Body of pancreas (tissue), 4 donors: Measurements from ENCODE around the gene PPIL1. TPM values are rescaled to one million over a fixed set of nuclear protein-coding genes. Genes with fewer than 3 reads are reported as not detected.
A peak's percentile ranks its signal among the peaks of the same experiment; 100 is the strongest.

Experiments used
- ATAC-seq: fragments of 150-250 bp; one replicate; pipeline ENCODE4 v1.9.1; 2016
- DNase-seq, 4 donors: peaks; one replicate each; pipeline ENCODE4 v3.0.0-alpha.2; 2019
- H3K27ac ChIP-seq, 4 donors: fragments of 200-600 bp; sonication (generic); 1 replicate in 3 of 4; 2 replicates in 1 of 4; pipeline versions ENCODE4 v1.5.1 to v1.6.1; 2016 to 2019; ENCODE audit warnings: mild to moderate bottlenecking in 1 of 4, mixed read lengths in 1 of 4, moderate library complexity in 1 of 4
- H3K27me3 ChIP-seq, 2 donors: fragments of 200-600 bp; sonication (generic); one replicate each; pipeline ENCODE4 v1.6.0; 2016; ENCODE audit warnings: mild to moderate bottlenecking in 1 of 2
- H3K36me3 ChIP-seq, 2 donors: fragments of 200-600 bp; sonication (generic); replicated peaks in 1 of 2; 2 replicates each; pipeline ENCODE4 v1.5.1; 2016; ENCODE audit warnings: low read depth in 2 of 2; ENCODE audit not compliant: insufficient read depth in 1 of 2
- H3K4me1 ChIP-seq: fragments of 200-600 bp; sonication (generic); one replicate; pipeline ENCODE4 v1.6.0; 2016
- H3K4me3 ChIP-seq, 2 donors: fragments of 200-600 bp; sonication (generic); 1 replicate in 1 of 2; 2 replicates in 1 of 2; pipeline ENCODE4 v1.5.1; 2016 to 2019
- H3K9me3 ChIP-seq, 3 donors: fragments of 200-600 bp; sonication (generic); 1 replicate in 2 of 3; 2 replicates in 1 of 3; pipeline ENCODE4 v1.5.1; 2016
- CTCF ChIP-seq, 7 experiments: fragments of 450-650 bp in 4 of 7; fragments of 200-600 bp in 3 of 7; sonication (generic) in 3 of 7; IDR thresholded peaks; one replicate each; pipeline ENCODE4 v1.5.1; 2016 to 2019; ENCODE audit warnings: antibody characterized with exemption in 7 of 7
- POLR2A ChIP-seq, 3 donors: fragments of 450-650 bp; IDR thresholded peaks; one replicate each; pipeline ENCODE4 v1.6.1; 2016; ENCODE audit warnings: antibody characterized with exemption in 3 of 3, mild to moderate bottlenecking in 2 of 3
- WGBS, 2 donors: methylation state at CpG; one replicate each; pipeline ENCODE4 v1.1.5; 2017; 5-methylcytosine and 5-hydroxymethylcytosine counted together
- intact Hi-C: fragments of 100-400 bp; cut with DNase I; formaldehyde crosslinking; loops from one replicate; pipeline ENCODE4 v1.15.1; 2023
- total RNA-seq, 2 donors: library from RNA; depleted of rRNA; stranded (reverse); fragments of >200 nt; gene quantifications; one replicate each; pipeline ENCODE4 v1.1.0, GENCODE V29; 2016

The PPIL1 gene
- total RNA-seq, 2 donors from 2014 or later = 5.9 to 6.5 TPM

GRCh38 chr6:36822506-36823269 lies 51.9 kb downstream of the PPIL1 start:
- 78% methylated on average over 18 to 19 of the region's 19 CpGs for WGBS, 2 donors
- no peaks in the 10 kb centered on the region for H3K27me3 ChIP-seq
- DNase-seq (no peak), ATAC-seq (peak; percentile 27)
- no peaks in the 10 kb centered on the region for H3K4me1 ChIP-seq
- no peak overlapping the region for H3K4me3 ChIP-seq
- no peaks in the 10 kb centered on the region for H3K9me3 ChIP-seq
- TF ChIP-seq POLR2A (IDR thresholded peaks at IDR 0.05) = no peak
- TF ChIP-seq CTCF (IDR thresholded peaks at IDR 0.05) = no peak
- intact Hi-C loops = no loop called here
- H3K27ac ChIP-seq = peak overlapping the region in 1 of 4 donors; percentile 9
- H3K36me3 ChIP-seq = no peaks in the 10 kb centered on the region

- H3K27ac ChIP-seq = no peak overlapping the region
- TF ChIP-seq CTCF (IDR thresholded peaks at IDR 0.05) (no peak), POLR2A (IDR thresholded peaks at IDR 0.05) (no peak)
- 81 to 90% methylated on average over 14 of the region's 14 CpGs for WGBS, 2 donors
- intact Hi-C loops = no loop called here
- no peaks in the 10 kb centered on the region for H3K27me3 ChIP-seq
- no peaks in the 10 kb centered on the region for H3K4me1 ChIP-seq
- no peak overlapping the region for H3K4me3 ChIP-seq
- no peak for ATAC-seq
- no peaks in the 10 kb centered on the region for H3K36me3 ChIP-seq
- DNase-seq = no peak
- no peaks in the 10 kb centered on the region for H3K9me3 ChIP-seq
Measured at GRCh38 chr6:36821581-36822335, 52.8 kb downstream of the PPIL1 start.

DNA sequence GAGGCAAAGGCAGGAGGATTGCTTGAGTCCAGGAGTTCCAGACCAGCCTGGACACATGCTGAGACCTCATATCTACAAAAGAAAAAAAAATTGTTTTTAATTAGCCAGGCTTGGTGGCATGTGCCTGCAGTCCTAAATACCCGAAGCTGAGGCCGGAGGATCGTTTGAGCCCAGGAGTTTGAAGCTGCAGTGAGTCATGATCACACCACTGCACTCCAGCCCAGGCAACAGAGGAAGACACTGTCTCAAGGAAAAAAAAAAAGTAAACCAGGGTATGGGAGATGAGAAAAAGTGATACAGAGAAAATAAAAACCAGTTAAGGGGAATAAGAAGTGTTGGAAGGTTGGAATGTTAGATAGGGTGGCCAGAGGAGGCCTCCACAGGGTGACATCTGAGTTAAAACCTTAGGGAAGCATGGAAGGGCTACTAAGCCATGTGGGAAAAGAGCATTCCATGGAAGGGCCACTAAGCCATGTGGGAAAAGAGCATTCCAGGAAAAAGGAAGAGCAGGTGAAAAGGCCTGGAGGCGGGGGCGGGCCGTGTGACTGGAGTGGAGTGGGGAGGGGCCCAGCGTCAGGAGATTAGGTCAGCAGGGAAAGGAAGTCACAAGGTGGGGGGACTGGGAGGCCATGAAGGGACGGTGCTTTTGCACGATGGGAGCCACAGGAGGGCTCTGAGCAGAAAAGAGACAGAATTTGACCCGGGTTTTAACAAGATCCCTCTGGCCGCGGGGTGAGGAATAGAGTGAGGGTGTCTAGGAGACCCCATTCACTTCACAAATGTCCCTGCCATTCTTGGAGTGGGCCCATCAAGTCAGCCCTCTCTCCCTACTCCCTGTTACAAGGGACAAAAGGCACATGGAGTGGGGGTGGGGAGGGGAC lies 53.7 kb downstream of the PPIL1 start:
- H3K9me3 ChIP-seq = no peaks in the 10 kb centered on the region
- intact Hi-C loops = no loop called here
- H3K27ac ChIP-seq = no peak overlapping the region
- no peak overlapping the region for H3K4me3 ChIP-seq
- ATAC-seq (no peak), DNase-seq (no peak)
- H3K36me3 ChIP-seq = no peaks in the 10 kb centered on the region
- no peaks in the 10 kb centered on the region for H3K4me1 ChIP-seq
- 79 to 90% methylated on average over 12 of the region's 12 CpGs for WGBS, 2 donors
- no peaks in the 10 kb centered on the region for H3K27me3 ChIP-seq
- TF ChIP-seq POLR2A (IDR thresholded peaks at IDR 0.05) = no peak

DNA sequence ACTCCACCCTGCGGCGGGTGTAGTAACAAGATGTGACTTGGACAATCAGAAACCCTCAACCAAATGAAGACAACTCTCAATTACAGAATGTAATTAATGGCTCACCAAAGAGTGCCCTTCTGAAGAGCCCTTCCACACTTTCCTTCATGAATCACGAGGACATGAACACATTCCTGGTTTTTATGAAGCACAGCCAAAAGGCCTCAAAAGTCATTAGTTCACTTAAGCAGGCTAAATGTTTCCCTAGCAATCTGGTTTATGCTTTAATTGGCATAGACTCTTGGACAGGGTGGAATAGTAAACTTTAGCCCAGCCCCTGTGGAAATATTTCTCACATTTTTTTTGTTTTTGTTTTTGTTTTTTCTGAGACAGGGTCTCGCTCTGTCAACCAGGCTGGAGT lies 55.8 kb downstream of the PPIL1 start:
- H3K4me3 ChIP-seq = no peak overlapping the region
- ATAC-seq (no peak), DNase-seq (no peak)
- intact Hi-C loops = no loop called here
- no peaks in the 10 kb centered on the region for H3K4me1 ChIP-seq
- TF ChIP-seq CTCF (IDR thresholded peaks at IDR 0.05) = no peak
- no peak for TF ChIP-seq POLR2A (IDR thresholded peaks at IDR 0.05)
- H3K9me3 ChIP-seq = no peaks in the 10 kb centered on the region
- H3K36me3 ChIP-seq = no peaks in the 10 kb centered on the region
- no peaks in the 10 kb centered on the region for H3K27me3 ChIP-seq
- no peak overlapping the region for H3K27ac ChIP-seq
- 83 to 89% methylated on average over 4 of the region's 4 CpGs for WGBS, 2 donors

- Histone ChIP-seq H3K4me3 (no peak overlapping the region), H3K4me1 (no peaks in the 10 kb centered on the region), H3K27ac (no peak overlapping the region), H3K36me3 (no peaks in the 10 kb centered on the region), H3K27me3 (no peaks in the 10 kb centered on the region), H3K9me3 (no peaks in the 10 kb centered on the region)
- ATAC-seq = no peak
- WGBS, 2 donors = 85 to 91% methylated on average over 3 of the region's 3 CpGs
- TF ChIP-seq POLR2A (IDR thresholded peaks at IDR 0.05) (no peak), CTCF (IDR thresholded peaks at IDR 0.05) (no peak)
- intact Hi-C loops = no loop called here
- no peak for DNase-seq
Measured at GRCh38 chr6:36817847-36818246, 56.8 kb downstream of the PPIL1 start.
